Measurements from ENCODE around the gene P2RY2.

P2RY2 gene

DNA sequence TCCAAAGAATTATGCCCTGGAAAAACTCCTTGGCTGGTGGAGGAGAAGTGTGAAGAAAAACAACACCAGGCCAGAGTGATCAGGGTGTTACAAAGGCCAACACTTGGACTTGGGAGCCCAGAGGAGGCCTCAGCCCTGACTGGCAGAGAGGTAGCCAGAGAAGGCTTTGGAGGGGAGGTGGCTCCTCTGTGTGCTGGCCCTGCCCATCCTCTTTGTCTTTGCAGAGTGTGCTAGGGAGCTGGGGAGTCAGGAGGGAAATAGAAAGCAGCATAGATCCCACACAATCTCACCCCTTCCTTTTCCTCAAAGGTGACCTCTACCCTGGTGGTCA is 42.0 kb downstream of the P2RY2 start:
- no peak for DNase-seq (ENCODE audit: low read depth, low spot score)
- in situ Hi-C loops (cut with HindIII; ENCODE audit: low sequenced_read_pairs) = no loop called here
- TF ChIP-seq, protein P1, sequence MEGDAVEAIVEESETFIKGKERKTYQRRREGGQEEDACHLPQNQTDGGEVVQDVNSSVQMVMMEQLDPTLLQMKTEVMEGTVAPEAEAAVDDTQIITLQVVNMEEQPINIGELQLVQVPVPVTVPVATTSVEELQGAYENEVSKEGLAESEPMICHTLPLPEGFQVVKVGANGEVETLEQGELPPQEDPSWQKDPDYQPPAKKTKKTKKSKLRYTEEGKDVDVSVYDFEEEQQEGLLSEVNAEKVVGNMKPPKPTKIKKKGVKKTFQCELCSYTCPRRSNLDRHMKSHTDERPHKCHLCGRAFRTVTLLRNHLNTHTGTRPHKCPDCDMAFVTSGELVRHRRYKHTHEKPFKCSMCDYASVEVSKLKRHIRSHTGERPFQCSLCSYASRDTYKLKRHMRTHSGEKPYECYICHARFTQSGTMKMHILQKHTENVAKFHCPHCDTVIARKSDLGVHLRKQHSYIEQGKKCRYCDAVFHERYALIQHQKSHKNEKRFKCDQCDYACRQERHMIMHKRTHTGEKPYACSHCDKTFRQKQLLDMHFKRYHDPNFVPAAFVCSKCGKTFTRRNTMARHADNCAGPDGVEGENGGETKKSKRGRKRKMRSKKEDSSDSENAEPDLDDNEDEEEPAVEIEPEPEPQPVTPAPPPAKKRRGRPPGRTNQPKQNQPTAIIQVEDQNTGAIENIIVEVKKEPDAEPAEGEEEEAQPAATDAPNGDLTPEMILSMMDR (IDR thresholded peaks at IDR 0.05; ENCODE audit: low read depth, low read length) = no peak
- no peak overlapping the region for H3K4me3 ChIP-seq (ENCODE audit: low read depth, low read length)

DNA sequence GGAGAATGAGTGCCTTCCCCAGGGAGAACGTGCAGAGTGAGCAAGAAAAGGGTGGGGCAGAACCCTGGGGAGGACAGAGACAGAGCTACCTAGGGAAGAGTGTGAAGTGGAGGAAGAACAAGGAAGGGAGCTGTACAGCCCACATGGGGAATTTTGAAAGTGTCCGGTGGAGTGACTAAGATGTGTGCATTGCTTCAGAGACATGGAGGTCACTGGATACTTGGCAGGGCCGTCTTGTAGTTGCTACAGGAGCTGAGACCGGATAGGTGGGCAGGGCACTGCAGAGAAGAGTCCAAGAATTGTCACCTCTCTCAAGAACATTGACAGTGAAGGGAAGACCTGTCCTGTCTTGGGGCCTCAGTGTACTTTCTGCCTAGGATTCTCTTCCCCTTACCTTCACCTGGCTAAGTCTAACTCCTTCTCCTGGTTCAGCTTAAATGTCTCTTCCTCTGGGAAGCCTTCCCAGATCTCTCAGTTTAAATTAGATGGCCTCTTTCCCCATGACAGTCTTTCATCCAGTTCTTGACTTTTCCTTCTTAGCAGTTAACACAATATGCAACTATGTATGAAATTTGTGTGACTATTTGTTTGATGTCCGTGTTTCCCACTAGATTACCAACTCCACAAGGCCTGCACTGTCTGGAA is 44.9 kb downstream of the P2RY2 start:
- no peak overlapping the region for H3K4me3 ChIP-seq (ENCODE audit: low read depth, low read length)
- in situ Hi-C loops (cut with HindIII; ENCODE audit: low sequenced_read_pairs) = no loop called here
- TF ChIP-seq, protein P1 (IDR thresholded peaks at IDR 0.05; ENCODE audit: low read depth, low read length) = no peak
- no peak for DNase-seq (ENCODE audit: low read depth, low spot score)

DNA sequence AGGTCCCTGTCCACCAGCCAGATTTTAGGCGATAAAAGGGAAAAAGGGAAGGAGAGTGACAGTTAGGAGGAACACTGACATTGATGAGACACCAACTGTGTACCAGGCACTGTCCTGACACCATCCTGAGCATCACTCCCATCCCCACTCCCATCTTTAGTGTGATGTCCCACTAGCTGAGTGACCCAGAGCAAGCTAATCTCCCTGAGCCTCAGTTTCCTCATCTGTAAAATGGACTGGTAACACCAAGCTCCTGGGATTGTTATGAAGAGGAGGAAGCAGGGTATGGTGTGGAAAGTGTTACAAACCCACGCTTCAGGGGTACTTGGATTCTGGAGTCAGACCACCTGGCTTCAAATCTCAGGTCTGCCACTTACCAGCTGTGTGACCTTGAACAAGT is 45.6 kb downstream of the P2RY2 start:
- no peak overlapping the region for H3K4me3 ChIP-seq (ENCODE audit: low read depth, low read length)
- DNase-seq (ENCODE audit: low read depth, low spot score) = no peak
- TF ChIP-seq, protein P1 (IDR thresholded peaks at IDR 0.05; ENCODE audit: low read depth, low read length) = no peak
- in situ Hi-C loops (cut with HindIII; ENCODE audit: low sequenced_read_pairs) = no loop called here

DNA sequence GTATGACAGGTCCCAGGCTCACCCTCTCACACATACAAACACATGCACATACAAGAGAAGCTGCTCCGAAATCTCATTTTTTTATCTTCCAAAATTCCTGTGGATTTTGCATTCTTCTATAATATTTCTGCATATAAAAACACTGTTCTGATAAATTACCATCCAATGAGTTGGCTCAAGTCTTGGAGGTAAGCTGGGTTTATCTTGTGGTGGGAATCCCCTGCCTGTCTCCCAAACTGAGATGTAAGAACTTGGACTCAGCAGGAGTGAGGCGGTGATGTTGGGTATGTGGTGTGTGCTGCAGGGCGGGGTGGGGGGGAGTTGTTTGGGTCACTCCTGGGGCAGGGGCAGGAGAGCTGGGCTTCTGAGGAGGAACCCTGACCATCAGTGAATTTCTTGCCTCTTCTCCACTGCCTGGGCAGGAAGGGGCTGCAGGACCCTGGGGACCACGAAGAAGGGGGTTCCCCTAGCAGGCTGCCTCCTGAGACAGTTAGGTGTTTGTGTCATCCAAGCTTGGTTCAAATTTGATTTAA is 47.3 kb downstream of the P2RY2 start:
- H3K4me3 ChIP-seq (ENCODE audit: low read depth, low read length) = no peak overlapping the region
- in situ Hi-C loops (cut with HindIII; ENCODE audit: low sequenced_read_pairs) = no loop called here
- DNase-seq (ENCODE audit: low read depth, low spot score) = no peak
- TF ChIP-seq, protein P1 (IDR thresholded peaks at IDR 0.05; ENCODE audit: low read depth, low read length) = no peak

GRCh38 chr11:73265853-73266645 is 48.0 kb downstream of the P2RY2 start:
- TF ChIP-seq, protein P1 (IDR thresholded peaks at IDR 0.05; ENCODE audit: low read depth, low read length) = no peak
- in situ Hi-C loops (cut with HindIII; ENCODE audit: low sequenced_read_pairs) = no loop called here
- no peak overlapping the region for H3K4me3 ChIP-seq (ENCODE audit: low read depth, low read length)
- DNase-seq (ENCODE audit: low read depth, low spot score) = no peak

DNA sequence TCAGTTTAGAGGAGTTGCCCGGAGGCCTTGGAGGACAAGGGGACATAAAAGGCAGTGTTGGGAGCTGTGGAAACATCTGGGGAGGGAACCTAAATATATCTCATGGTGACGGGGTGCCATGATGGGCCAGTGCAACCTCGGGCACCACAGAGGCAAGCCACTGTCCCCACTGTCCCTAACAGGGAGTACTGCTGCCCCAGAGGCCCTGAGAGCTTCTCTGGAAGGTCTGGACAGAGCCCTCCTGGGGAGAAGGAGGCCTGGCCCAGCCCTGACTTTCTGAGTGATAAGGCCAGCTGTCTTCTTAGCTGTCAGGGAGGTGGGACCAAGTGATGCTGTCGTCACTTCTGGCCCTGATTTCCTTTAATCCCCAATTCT is 48.6 kb downstream of the P2RY2 start:
- in situ Hi-C loops (cut with HindIII; ENCODE audit: low sequenced_read_pairs) = no loop called here
- no peak for DNase-seq (ENCODE audit: low read depth, low spot score)
- no peak overlapping the region for H3K4me3 ChIP-seq (ENCODE audit: low read depth, low read length)
- TF ChIP-seq, protein P1 (IDR thresholded peaks at IDR 0.05; ENCODE audit: low read depth, low read length) = no peak
